ENCODE data around the gene FLRT2. TPM values are rescaled to one million over a fixed set of nuclear protein-coding genes. Genes with fewer than 3 reads are reported as not detected.

Gene FLRT2
- total and polyA plus RNA-seq, 10 of the 15 experiments (the other 5 are each of a cell fraction or from before 2014, with no cell fraction given): 0.03 to 0.13 TPM; not detected in 8

- FAIRE-seq (no peak), ATAC-seq (no peak), DNase-seq (ENCODE audit: low read depth, low spot score) (no peak)
- Histone ChIP-seq H3K36me3 (ENCODE audit: control insufficient read depth in 2 of 2, insufficient read depth in 2 of 2, low read length in 1 of 2) (no peaks in the 10 kb centered on the region), H3K27me3 (replicated peaks in 1 of 2; ENCODE audit: control insufficient read depth in 2 of 2, insufficient read depth in 2 of 2, low read length in 1 of 2) (no peaks in the 10 kb centered on the region), H3K9ac (ENCODE audit: control insufficient read depth, insufficient read depth, low read length) (no peak overlapping the region), H3K4me2 (ENCODE audit: control insufficient read depth, insufficient read depth) (no peak overlapping the region), H2AFZ (ENCODE audit: control insufficient read depth, low read depth, low read length) (no peak overlapping the region), H3K9me3 (replicated peaks; ENCODE audit: control insufficient read depth, insufficient read depth, low read length) (no peaks in the 10 kb centered on the region), H3K79me2 (ENCODE audit: control insufficient read depth, insufficient read depth, low read length) (no peaks in the 10 kb centered on the region), H3K4me3 (no peak overlapping the region), H4K20me1 (ENCODE audit: control insufficient read depth, insufficient read depth) (no peaks in the 10 kb centered on the region), H3K27ac (ENCODE audit: control insufficient read depth, insufficient read depth) (no peak overlapping the region), H3K4me1 (ENCODE audit: control insufficient read depth, insufficient read depth, low read length) (no peaks in the 10 kb centered on the region)
- no peak for TF ChIP-seq SREBF2 (IDR thresholded peaks at IDR 0.05; ENCODE audit: low read length)
- TF ChIP-seq NFXL1 (IDR thresholded peaks at IDR 0.05; ENCODE audit: borderline replicate concordance): no peak
- no peak for TF ChIP-seq NRF1 (conservative IDR thresholded peaks at IDR 0.05; ENCODE audit: low read depth, low read length)
- no peak for TF ChIP-seq MAX (IDR thresholded peaks at IDR 0.05; ENCODE audit: low read depth, low read length)
- no peak for TF ChIP-seq SP1 (IDR thresholded peaks at IDR 0.05; ENCODE audit: low read depth, low read length)
- no peak for TF ChIP-seq CREM (IDR thresholded peaks at IDR 0.05; ENCODE audit: low read depth)
- no peak for TF ChIP-seq NFIC (IDR thresholded peaks at IDR 0.05; ENCODE audit: low read depth, low read length)
- TF ChIP-seq WRNIP1 (IDR thresholded peaks at IDR 0.05; ENCODE audit: borderline replicate concordance, low read depth, low read length): no peak
- no peak for TF ChIP-seq FOXK2 (IDR thresholded peaks at IDR 0.05)
- TF ChIP-seq CBX3 (IDR thresholded peaks at IDR 0.05; ENCODE audit: borderline replicate concordance, low read depth): no peak
- TF ChIP-seq RB1 (IDR thresholded peaks at IDR 0.05; ENCODE audit: borderline replicate concordance): no peak
- TF ChIP-seq, protein P1, sequence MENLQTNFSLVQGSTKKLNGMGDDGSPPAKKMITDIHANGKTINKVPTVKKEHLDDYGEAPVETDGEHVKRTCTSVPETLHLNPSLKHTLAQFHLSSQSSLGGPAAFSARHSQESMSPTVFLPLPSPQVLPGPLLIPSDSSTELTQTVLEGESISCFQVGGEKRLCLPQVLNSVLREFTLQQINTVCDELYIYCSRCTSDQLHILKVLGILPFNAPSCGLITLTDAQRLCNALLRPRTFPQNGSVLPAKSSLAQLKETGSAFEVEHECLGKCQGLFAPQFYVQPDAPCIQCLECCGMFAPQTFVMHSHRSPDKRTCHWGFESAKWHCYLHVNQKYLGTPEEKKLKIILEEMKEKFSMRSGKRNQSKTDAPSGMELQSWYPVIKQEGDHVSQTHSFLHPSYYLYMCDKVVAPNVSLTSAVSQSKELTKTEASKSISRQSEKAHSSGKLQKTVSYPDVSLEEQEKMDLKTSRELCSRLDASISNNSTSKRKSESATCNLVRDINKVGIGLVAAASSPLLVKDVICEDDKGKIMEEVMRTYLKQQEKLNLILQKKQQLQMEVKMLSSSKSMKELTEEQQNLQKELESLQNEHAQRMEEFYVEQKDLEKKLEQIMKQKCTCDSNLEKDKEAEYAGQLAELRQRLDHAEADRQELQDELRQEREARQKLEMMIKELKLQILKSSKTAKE (IDR thresholded peaks at IDR 0.05; ENCODE audit: low read depth, poor library complexity, severe bottlenecking): no peak
- TF ChIP-seq POLR2AphosphoS2 (IDR thresholded peaks at IDR 0.05; ENCODE audit: low read depth, low read length): no peak
- TF ChIP-seq SMAD1 (IDR thresholded peaks at IDR 0.05; ENCODE audit: low read depth, partially characterized antibody): no peak
- no peak for TF ChIP-seq ZNF384 (IDR thresholded peaks at IDR 0.05; ENCODE audit: borderline replicate concordance, low read depth, low read length)
- TF ChIP-seq ZSCAN29 (IDR thresholded peaks at IDR 0.05): no peak
- no TSS peak for BruUV-seq (replicated peaks)
- in situ Hi-C loops (cut with MboI) (no loop called here), intact Hi-C loops (cut with micrococcal nuclease; ENCODE audit: unreplicated experiment) (no loop called here)
- SMC1A ChIA-PET (ENCODE audit: uncharacterized antibody, unreplicated experiment): no interaction called here
- CTCF ChIA-PET: no interaction called here
- RAD21 ChIA-PET (ENCODE audit: unreplicated experiment): no interaction called here
- POLR2A ChIA-PET: no interaction called here
- WGBS (ENCODE audit: insufficient coverage, insufficient replicate concordance, low lambda C conversion rate, missing lambda C conversion rate): 0% methylated on average over 1 of the region's 1 CpG
These were observed 157.5 kb downstream of the FLRT2 start for GRCh38 chr14:85687456-85687855.

Measured in GM12878 (cell line).